Left ventricle myocardium superior (tissue), 1 donor: ENCODE data around the gene IMMP1L. TPM values are rescaled to one million over a fixed set of nuclear protein-coding genes. Genes with fewer than 3 reads are reported as not detected.
"Not testable (repeated sequence)": the region's sequence is repeated elsewhere in the genome, so short reads cannot be mapped to it uniquely, and the experiment has no call there.

Experiments
- ATAC-seq: fragments of 200-7000 bp; cut with Tn5 transposase; one replicate; pipeline ENCODE4 v1.9.1; 2020; ENCODE audit warnings: mild to moderate bottlenecking, moderate library complexity
- DNase-seq: peaks from one replicate; pipeline ENCODE4 v3.0.0-alpha.2; 2020
- intact Hi-C: fragments of 100-400 bp; cut with micrococcal nuclease; formaldehyde crosslinking; loops from one replicate; pipeline ENCODE4 v1.11.0; 2022
- long read RNA-seq: library from polyadenylated mRNA; unstranded; transcript quantifications from one replicate; pipeline ENCODE4 v2.0.0, GENCODE V29; 2021
- total RNA-seq: library from RNA; stranded (reverse); fragmentation: NEBNext Ultra II Directional; extraction: Animal tissue kit (Norgen Biotek cat#: 25700); gene quantifications from one replicate; pipeline ENCODE4 v1.2.1, GENCODE V29; 2021
- donor health status: DM: no; HTN: yes; CAD: no; lungs with severe emphysema.

The IMMP1L gene, protein sequence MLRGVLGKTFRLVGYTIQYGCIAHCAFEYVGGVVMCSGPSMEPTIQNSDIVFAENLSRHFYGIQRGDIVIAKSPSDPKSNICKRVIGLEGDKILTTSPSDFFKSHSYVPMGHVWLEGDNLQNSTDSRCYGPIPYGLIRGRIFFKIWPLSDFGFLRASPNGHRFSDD
- 28.4 TPM for total RNA-seq
- long read RNA-seq, transcript IMMP1L-213 (3 exons, 314 nt): major isoform, 6 of 13 reads
- long read RNA-seq, partial matches to known transcripts: 0 of 13 reads
- long read RNA-seq, other reads (novel, unspliced or antisense): 4 of 13 reads

DNA sequence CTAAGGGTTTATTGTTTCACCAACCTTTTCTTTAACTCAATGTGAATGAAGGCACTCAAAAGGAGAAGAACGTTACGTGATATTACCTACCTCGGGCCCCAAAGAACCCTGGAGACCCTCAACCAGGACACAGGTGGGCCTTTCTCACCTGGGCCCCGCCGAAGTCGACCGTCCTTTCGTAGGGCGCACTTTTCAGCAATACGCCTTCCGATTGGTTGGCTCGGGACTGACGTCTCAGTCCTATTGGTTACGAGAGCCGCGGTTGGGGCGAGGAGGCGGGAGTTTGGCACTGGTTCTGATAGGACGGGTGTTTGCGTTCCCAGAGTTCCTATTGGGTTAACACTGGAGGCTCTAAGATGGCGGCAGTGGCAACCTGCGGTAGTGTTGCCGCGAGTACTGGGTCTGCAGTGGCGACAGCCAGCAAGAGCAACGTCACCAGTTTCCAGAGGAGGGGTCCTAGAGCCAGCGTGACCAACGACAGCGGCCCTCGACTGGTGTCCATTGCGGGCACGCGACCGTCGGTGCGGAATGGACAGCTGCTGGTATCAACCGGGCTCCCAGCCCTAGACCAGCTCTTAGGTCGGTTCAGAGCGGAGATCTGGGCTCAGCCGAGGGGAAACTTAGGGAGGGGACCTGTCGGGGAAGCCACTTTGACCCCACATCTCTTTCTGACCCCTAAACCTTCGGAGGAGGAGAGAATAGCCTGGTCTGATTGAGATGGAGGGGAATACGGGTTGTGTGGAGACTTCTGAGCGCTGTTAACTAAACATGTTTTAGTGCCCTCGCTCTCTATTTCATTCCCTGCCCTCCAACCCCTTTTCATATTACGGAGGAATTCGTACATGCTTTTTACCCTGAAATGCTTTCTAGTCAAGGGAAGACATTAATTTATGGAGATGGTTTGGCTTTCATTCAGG, at the start of gene IMMP1L, which contains the start of gene ELP4:
Gene IMMP1L, minus strand, starts transcription at position 194 of the 917 bp plus-strand sequence. CDS start 46,346 bp downstream, outside the sequence.
Gene ELP4, plus strand, starts transcription at position 339 of the 917 bp plus-strand sequence. Its CDS starts 18 bp downstream, at position 357.
- DNase-seq (peak; percentile 95), ATAC-seq (peak; percentile 100)
- intact Hi-C loops: no loop called here

DNA sequence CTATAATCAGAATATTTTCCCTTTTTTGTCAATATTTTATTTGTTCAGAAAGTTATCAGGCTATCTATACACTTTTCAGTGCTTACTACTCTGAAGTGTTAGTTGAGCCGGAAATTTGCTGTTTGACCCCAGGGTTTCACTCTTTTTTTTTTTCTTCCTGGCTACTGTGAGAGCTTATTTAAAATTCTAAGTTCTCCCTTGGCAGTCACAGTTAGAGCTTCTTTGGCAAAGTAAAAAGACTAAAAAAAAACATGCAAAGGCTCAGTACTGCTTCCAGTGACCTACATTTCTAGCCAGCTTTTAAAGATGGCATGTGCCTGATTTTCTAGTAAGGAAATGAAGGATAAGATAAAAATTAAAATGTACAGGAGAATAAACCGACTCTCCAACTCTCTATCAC, 48.6 kb upstream of the IMMP1L start:
- no peak for ATAC-seq
- intact Hi-C loops: no loop called here
- no peak for DNase-seq

DNA sequence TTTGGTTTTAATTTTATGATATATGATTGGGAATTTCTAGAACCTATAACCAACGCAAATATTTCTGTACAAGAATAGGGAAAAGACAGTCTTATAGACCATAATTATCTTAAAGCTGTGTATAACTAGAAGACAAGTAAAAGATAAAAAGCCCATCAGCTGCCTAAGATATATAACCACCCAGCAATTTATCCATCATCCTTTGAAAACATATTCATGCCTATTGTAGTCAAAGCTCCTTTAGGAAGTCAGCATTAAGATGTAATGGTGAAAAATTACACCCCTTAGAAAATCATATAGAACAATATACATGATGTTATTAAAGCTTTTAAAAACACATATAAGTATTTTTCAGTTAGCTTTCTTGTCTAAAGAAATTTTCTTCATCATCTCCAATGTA, 46.5 kb upstream of the IMMP1L start:
- ATAC-seq (no peak), DNase-seq (no peak)
- intact Hi-C loops: no loop called here

DNA sequence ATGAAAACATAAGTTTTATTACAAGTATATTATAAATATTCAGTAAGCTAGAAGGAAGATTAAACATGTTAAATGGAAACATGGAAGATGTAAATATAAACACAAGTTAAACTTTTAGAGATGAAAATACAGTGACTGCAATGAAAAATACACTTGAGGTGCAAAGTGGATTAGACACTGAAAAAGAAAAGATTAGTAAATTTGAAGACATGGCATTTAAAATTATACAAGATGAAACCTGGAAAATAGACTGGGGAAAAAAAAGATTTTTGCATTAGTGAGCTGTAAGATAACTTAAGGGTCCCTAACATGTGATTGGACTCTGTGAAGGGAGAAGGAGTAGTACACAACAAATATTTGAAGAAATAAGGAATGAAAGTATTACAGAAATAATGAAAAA, 33.4 kb upstream of the IMMP1L start:
- intact Hi-C loops: no loop called here
- DNase-seq (no peak), ATAC-seq (no peak)

DNA sequence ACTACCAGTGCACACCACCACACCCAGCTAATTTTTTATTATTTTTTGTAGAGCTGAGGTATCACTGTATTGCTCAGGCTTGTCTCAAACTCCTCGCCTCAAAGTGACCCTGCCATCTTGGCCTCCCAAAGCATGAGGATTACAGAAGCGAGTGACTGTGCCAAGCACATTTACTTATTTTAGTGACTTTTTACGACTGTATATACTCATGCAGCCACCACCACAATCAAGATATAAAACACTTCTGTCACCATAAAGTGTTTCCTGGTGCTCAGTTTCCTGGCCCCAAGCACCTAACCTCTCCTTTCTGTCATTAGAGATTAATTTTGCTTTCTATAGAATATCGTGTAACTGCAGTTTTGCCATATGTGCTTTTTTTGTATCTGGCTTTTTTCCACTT, 26.1 kb upstream of the IMMP1L start:
- DNase-seq (no peak), ATAC-seq (no peak)
- intact Hi-C loops: no loop called here

DNA sequence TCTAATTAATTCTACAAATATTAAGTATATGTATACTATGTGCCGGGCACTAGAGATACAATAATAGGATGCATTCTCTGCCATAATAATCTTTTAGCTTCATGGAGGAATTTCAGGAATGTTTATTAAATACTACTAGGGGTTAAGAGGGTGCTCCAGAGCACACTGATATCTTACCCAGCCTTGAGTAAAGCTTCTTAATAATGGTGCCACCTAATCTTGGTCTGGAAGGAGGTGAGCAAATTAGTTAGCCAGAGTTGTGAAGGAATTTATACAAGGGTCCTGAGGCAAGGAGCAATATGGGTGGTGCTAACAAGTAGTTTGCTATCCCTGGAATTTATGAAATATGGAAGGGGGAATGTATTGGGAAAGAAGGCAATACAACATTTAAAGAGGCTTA, 21.9 kb upstream of the IMMP1L start:
- intact Hi-C loops: no loop called here
- ATAC-seq (no peak), DNase-seq (no peak)

DNA sequence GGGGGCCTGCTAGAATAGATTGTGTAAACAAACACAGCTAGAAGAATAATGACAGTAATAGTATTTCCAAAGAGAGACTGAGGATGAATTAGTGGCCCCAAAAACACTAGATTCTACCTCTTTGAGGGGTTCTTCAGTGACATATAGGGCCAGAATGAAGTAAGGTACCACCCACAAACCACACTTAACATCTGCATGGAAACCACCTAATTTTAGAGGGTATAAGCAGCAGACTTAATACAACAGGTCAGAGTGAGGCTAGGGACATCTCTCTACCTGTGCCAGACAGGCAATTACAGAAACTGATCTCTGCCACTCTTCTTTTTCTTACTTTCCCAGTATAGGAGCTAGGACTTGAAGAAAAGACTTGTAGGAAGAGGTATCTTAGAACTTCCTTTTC, 20.3 kb upstream of the IMMP1L start:
- ATAC-seq (no peak), DNase-seq (no peak)
- intact Hi-C loops: no loop called here

DNA sequence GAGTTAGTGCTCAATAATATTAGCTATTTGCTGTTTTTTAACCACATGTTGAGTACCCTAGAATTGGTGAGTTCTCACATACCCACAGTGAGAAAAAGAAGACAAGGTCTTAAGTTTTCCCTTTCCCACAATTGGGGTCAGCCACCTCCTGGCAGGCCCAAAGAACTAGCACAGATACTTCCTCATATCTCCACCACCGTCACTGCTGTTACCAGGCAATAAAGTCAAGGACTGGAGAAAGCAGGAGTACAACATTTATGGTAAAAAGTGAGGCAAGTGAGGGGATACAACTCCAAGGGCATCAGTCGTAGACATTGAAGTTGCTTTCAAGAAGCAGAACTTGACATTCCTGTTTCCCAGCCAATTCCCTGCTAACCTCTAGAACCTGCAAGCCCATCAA, 19.8 kb upstream of the IMMP1L start:
- no peak for ATAC-seq
- no peak for DNase-seq
- intact Hi-C loops: no loop called here

DNA sequence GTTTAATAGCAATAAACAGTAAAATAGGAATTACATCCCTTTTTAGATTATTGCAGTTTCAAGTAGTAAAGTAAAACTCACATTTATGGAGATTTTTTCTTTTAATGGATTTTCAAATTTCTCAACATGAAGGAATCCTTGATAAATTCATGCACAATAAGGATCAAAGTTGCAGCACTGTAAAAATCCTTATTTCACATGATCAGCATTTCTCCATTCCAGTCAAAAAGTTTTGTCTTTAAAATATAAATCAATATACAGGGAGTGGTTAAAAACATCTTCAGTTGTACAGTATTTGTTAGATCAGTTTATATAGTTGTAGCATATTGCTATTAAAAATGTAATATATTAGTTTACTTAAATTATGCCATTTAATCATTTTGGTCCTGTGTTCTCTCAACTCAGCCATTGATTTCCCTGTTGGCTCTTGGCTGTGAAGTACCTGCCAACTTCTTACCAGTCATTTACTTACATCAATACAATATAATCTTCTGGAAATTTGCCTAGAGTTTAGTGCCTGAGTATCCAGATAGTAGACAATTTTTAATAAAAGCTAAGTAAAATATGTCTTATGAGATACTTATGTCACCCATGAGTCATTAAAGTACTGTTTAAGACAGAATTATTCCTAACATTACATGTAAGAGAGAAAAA, 12.2 kb upstream of the IMMP1L start:
- DNase-seq (no peak), ATAC-seq (no peak)
- intact Hi-C loops: no loop called here

DNA sequence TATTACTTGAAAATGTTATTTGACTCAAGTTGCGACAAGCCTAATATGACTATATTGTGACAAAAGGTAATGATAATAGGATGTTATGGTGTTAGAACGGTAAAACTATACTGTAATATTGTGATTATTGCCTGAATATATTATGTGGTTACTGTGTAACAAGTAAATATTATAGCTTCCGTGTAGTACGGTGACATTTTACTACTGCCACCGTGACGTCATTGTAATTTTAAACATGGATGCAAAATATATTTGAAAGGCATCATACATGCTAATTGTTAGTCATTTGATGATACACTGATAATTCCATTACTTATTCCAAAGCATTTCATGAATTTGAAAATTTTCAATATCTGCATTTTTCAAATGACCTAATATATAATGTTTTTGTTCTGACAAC, 2.7 kb upstream of the IMMP1L start:
- intact Hi-C loops: no loop called here
- DNase-seq (no peak), ATAC-seq (no peak)

DNA sequence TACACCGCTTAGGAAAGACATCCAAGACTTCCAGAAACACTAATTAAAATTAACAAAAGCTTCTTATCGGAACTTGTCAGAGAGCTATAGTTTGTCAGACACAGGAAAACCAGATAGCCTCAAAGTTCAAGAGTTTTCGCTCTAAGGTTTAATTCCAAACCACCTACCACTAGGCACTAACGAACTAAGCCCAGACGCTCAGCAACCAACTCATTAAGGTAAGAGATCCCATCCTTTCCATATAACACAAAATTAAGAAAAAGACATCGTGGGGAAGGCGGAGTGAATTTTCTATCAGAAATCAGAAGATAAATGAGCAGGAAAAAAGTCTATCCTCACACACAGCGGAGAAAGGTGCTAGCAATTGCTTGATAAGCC, 382 bp downstream of the IMMP1L start:
- DNase-seq (no peak), ATAC-seq (peak; percentile 9)
- intact Hi-C loops: no loop called here

DNA sequence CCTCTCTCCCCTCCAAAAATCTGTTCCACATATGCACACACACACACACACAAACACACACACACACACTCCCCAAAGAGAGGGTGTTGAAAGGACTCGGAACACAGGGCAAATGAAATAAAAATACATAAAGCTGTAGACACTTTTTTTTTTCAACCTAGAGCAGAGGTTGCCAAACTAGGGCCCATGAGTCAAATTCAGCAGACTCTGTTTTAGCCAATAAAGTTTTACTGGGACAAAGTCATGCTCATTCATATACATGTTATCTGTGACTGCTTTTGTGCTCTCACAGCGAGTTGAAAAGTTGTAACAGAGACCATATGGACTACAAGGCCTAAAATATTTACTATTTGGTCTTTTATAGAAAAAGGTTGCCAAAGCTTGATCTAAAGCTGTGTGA, 8.9 kb downstream of the IMMP1L start:
- DNase-seq (no peak), ATAC-seq (no peak)
- intact Hi-C loops: no loop called here

DNA sequence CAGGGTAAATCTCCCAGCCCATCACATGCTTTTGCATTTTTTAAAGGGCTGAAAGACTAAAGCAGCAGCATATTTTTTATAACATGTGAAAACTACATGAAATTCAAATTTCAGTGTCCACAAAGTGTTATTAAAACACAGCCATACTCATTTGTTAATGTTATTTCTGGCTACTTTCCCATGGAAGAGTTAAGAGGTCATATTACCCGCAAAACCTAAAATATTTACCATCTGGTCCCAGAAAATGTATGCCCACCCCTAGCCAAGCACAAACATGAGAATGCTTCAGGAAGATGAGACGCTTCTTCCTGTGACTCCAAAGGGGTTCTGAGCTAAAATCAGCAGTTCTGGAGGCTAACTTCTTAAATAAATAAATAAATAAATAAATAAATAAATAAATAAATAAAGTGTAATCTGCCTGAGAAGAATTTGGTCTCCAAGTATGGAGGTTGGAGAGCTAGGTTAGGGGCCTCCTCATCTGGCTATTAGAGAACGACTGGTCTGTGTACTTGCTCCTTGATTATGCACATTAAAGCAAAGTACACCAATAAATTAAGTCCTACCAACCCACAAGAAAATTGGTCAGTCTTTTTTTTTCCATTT, 9.7 kb downstream of the IMMP1L start:
- intact Hi-C loops: no loop called here
- DNase-seq (no peak), ATAC-seq (no peak)

DNA sequence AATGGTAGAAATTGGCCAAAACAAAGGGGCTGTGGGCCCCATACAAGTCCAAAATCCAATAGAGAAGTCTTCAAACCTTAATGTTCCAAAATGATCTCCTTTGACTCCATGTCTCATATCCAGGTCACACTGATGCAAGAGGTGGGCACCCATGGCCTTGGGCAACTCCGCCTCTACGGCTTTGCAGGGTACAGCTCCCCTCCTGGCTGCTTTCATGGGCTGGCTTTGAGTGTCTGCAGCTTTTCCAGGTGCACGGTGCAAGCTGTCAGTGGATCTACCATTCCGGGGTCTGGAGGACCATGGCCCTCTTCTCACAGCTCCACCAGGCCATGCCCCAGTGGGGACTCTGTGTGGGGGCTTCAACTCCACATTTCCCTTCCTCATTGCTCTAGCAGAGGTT, 15.7 kb downstream of the IMMP1L start:
- intact Hi-C loops, ATAC-seq: not testable (repeated sequence)

DNA sequence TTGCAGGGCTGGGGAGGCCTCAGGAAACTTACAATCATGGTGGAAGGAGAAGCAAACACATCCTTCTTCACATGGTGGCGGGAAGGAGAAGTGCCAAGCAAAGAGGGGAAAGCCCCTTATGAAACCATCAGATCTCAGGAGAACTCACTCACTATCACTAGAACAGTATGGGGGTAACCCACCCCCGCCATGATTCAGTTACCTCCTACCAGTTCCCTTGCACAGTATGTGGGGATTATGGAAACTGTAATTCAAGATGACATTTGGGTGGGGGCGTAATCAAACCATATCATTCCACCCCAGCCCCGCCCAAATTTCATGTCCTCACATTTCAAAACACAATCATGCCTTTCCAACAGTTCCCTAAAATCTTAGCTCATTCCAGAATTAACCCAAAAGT, 16.2 kb downstream of the IMMP1L start:
- intact Hi-C loops: no loop called here
- DNase-seq (no peak), ATAC-seq (no peak)

More for the DNA sequence above, 15.7 kb downstream of the IMMP1L start:
- DNase-seq: not testable (repeated sequence)

DNA sequence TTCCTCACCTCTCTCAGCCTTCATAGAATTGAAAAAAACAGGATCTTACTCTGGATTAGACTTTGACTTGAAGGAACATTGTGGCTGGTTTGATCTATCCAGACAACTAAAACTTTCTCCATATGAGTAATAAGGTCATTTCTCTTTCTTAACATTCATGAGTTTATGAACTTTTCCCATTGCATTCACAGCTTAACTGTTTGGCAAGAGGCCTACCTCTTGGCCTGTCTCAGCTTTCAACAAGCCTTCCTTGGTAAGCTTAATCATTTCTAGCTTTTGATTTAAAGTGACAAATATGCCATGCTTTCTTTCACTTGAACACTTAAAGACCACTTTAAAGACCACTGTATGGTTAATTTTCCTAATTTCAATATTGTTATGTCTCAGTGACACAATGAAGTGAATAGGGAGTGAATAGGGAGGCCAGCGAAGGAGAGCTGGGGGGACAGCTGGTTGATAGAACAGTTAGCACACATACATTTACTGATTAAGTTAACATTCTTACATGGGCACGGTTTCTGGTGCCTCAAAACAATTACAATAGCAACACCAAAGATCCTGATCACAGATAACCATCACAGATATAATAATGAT, 17.0 kb downstream of the IMMP1L start:
- intact Hi-C loops: no loop called here
- DNase-seq (no peak), ATAC-seq (no peak)

DNA sequence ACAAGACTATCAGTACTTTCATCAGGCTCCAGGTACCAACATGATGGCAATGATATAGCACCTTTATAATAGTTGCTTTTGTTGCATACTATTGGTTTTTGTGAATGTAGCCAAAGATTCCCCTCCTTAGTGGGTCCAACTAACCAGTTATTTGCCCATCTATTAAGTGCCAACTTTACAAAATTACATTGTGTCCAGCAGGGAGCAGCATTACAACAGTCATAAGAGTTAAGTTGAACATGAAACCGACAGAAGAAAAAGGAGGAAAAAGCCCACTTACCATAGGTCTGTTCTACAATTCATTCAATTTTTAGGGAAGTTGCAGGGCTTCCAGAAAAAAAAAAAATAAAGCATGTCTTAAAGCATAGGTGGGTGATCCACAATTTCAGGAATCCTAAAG, 21.6 kb downstream of the IMMP1L start:
- intact Hi-C loops: loop anchor here (5.0 kb wide), 1 partner anchor 384 kb away; no protein-coding TSS in a partner anchor
- DNase-seq (no peak), ATAC-seq (no peak)

DNA sequence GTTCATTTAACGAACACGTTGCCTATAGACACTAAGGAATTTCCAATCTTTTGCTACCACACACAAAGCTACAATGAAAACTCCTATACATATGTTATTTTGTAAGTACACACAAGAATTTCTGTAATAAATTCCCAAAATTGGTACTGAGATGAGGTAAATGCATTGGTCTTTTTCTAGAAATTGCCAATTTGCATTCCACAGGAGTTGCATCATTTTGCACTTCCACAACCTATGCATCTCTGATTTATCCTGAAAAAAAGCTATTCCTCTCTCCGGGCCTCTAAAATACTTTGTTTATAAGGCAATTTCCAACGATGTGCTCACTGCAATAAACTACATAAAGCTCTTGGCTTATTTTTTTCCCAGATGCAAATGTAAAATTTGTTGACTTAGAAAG, 24.9 kb downstream of the IMMP1L start:
- ATAC-seq (no peak), DNase-seq (no peak)
- intact Hi-C loops: no loop called here

DNA sequence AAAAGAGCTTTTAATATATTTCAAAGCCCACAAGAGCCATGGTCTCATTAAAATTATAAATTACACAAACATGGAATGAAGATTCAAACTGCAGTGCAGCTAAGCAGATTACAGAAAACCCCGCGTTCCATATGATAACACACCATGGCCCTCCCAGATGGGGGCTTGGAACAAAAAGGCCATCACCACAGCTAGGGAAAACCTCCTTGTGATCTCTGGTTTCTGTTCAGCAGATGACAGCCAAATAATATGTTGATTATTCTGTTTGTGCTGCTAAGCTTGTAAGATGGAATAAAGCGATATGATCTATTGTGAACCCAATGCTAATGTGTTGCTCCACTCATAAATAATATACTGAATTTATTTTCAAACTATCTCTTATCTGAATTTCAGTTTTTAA, 28.5 kb downstream of the IMMP1L start:
- ATAC-seq: no peak
- DNase-seq: no peak
- intact Hi-C loops: no loop called here
